GM21528 (cell line): ENCODE results near the gene ELL3.
"Not testable (repeated sequence)": the region's sequence is repeated elsewhere in the genome, so short reads cannot be mapped to it uniquely, and the experiment has no call there.

Experiments used
- ATAC-seq: cut with Tn5 transposase; IDR thresholded peaks from one replicate; pipeline ENCODE4 v1.9.1; 2021; ENCODE audit warnings: mild to moderate bottlenecking, moderate library complexity; ENCODE audit not compliant: unreplicated experiment, low FRiP score

The ELL3 gene, protein sequence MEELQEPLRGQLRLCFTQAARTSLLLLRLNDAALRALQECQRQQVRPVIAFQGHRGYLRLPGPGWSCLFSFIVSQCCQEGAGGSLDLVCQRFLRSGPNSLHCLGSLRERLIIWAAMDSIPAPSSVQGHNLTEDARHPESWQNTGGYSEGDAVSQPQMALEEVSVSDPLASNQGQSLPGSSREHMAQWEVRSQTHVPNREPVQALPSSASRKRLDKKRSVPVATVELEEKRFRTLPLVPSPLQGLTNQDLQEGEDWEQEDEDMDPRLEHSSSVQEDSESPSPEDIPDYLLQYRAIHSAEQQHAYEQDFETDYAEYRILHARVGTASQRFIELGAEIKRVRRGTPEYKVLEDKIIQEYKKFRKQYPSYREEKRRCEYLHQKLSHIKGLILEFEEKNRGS

DNA sequence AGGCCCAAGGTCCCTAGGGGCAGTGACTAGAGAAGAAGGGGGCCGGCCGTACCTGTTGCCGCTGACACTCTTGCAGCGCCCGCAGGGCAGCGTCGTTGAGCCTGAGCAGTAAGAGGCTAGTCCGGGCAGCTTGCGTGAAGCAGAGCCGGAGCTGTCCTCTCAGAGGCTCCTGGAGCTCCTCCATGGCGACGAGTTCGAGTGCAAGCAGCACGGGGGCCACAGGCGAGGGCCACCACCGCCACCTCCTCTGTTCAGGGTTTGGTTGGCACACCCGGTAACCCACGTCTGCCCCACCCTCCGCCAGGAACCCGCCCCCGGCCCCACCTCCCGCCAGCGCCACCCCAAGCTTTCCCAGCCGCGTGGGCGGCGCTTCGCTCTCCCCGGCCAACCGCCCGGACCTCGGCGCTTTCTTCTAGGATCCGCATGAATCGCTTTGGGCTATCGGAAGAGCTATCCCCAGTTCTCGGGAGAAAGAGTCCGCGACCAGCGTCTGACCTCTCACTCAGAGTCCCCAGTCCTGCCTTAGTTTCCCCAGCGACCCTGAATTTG is at the start of gene ELL3:
TSS of gene ELL3 (minus strand) at position 249 of the 549 bp plus-strand sequence. CDS start at position 184, 65 bp downstream.
- peak; percentile 45 for ATAC-seq

- no peak for ATAC-seq
Observed at GRCh38 chr15:43826029-43826507, 49.3 kb upstream of the ELL3 start.

- ATAC-seq, result not testable (repeated sequence)
Observed at GRCh38 chr15:43825305-43825704, 48.5 kb upstream of the ELL3 start.

GRCh38 chr15:43824302-43825246 is 47.8 kb upstream of the ELL3 start, which contains the start of gene MFAP1:
Gene MFAP1, minus strand, starts transcription at chr15:43824690. Its CDS starts 121 bp downstream, at chr15:43824569.
- ATAC-seq, result peak; percentile 70

GRCh38 chr15:43821505-43821904 is 44.7 kb upstream of the ELL3 start:
- ATAC-seq, result no peak

- ATAC-seq, result not testable (repeated sequence)
Observed at GRCh38 chr15:43815064-43815463, 38.3 kb upstream of the ELL3 start.

- peak; percentile 59 for ATAC-seq
Observed at GRCh38 chr15:43808960-43809678, 32.4 kb upstream of the ELL3 start.

DNA sequence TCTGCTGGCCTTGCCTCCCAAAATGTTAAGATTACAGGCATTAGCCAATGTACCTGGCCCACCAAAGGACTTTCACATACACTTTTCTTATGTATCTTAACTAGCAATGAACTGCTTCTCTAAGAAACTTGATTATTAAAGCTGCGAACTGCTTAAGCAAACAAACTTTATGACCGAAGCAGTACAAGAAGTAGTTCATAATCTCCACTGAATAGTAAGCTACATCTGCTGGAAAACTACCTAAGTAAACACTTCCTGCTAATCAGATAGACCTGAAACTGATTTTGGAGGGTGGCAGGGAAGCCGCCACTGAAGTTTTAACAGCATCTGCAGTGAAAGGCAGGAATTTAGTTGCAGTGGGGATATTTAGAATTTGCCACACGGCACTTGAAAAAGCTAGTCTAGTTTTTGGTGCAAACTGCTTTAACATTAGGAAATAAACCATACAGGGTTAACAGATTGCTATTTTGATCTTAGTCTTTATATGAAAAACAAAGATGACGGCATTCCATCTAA is 31.7 kb upstream of the ELL3 start:
- no peak for ATAC-seq

DNA sequence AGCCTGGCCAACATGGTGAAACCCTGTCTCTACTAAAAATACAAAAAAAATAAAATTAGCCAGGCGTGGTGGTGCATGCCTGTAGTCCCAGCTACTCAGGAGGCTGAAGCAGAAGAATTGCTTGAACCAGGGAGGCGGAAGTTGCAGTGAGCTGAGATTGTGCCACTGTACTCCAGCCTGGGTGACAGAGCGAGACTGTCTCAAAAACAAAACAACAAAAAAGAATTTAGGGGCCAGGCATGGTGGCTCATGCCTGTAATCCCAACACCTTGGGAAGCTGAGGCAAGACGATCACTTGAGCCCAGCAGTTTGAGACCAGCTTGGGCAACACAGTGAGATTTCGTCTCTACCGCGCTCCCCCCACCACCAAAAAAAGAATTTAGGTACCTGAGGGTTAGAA is 25.9 kb upstream of the ELL3 start:
- ATAC-seq, result not testable (repeated sequence)

GRCh38 chr15:43800286-43801141 is 23.7 kb upstream of the ELL3 start, which contains the start of gene HYPK:
Gene HYPK, plus strand, starts transcription at chr15:43800599. Its CDS starts 24 bp downstream, at chr15:43800623.
- ATAC-seq, result peak; percentile 87

DNA sequence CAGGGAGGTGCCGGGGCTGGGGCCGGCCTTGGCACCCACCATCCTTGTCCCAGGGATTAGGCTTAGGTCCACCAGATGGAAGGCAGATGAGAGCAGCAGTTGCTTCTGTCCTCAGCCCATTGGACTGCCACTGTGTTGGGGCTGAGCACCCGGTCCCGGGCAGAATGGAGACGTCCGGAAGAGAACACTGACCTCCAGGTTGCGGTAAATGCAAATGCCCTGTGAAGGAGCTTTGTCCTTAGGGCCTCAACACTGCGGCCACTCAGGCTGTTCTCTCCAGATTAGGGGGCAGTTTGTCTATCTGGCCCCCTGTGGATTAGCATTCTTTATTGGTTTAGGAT is 23.1 kb upstream of the ELL3 start, which contains the start of gene SERINC4:
TSS of gene SERINC4 (minus strand) at position 276 of the 341 bp plus-strand sequence. CDS start at position 42, 234 bp downstream.
- no peak for ATAC-seq

- no peak for ATAC-seq
Observed at GRCh38 chr15:43799209-43799944, 22.6 kb upstream of the ELL3 start.

DNA sequence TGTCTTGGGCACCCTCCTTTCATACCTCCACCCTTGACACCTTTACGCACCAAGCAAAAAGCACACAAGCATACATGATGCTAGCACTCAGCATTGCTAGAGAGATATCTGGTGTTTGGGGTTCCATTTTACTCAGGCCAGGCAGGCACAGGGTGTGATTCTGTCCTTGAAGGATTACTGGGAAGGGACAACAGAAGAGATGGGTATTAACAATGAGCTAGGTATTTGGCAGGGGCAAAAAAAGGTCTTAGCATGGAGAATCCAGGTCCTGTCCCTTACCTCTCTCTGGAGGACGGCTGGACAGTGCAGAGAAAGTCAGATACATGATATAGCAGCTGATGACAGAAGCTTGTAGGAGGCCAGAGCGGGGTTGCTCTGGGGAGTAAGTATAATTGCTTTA is 19.8 kb upstream of the ELL3 start:
- no peak for ATAC-seq

DNA sequence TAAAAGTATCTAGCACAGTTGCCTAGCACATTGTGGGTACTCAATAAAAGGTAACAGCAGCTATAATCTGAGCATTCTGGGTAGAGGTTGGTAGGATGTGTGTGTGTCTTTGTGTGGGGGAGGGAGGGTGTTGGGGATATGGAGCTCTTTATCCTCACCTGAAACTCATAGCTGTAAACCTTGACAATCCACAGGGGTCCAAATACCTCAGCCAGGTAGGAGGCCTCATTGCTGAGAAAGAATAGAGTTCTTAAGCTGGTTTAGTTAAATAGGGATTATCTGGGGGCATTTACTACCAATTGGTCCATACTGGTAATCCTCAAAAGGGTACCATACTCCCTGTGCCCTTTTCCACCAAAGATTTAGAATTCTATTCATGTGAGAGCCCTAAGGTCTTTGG is 19.2 kb upstream of the ELL3 start:
- no peak for ATAC-seq

- no peak for ATAC-seq
Observed at GRCh38 chr15:43795197-43795596, 18.4 kb upstream of the ELL3 start.

GRCh38 chr15:43794269-43795037 is 17.7 kb upstream of the ELL3 start:
- ATAC-seq, result no peak

- ATAC-seq, result no peak
Observed at GRCh38 chr15:43793647-43794046, 16.9 kb upstream of the ELL3 start.
